GM19468 (cell line): Measurements from ENCODE around the gene VWF.
"Not testable (repeated sequence)": the region's sequence is repeated elsewhere in the genome, so short reads cannot be mapped to it uniquely, and the experiment has no call there.

ENCODE experiments used
- ATAC-seq: cut with Tn5 transposase; IDR thresholded peaks from one replicate; pipeline ENCODE4 v1.9.1; 2021; ENCODE audit warnings: mild to moderate bottlenecking, moderate library complexity, moderate number of reproducible peaks; ENCODE audit not compliant: unreplicated experiment; ENCODE audit errors: extremely low read depth

Gene VWF

GRCh38 chr12:6146509-6146908 is 22.0 kb upstream of the VWF start:
- no peak for ATAC-seq

GRCh38 chr12:6145564-6145963 is 21.1 kb upstream of the VWF start:
- ATAC-seq: no peak

DNA sequence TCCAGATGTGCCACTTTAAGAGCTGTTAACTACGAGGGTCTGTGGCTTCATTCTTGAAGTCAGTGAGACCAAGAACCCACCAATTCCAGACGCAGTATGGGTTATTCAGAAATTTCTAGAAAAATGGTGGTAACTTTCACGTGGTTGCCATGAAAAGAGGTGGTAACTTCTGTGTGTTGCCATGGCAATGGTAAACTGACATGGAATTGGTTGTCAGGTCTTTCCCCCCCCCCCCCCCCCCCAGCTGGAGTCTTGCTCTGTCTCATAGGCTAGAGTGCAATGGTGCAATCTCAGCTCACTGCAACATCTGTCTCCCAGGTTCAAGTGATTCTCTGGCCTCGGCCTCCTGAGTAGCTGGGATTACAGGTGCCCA is 18.8 kb upstream of the VWF start:
- no peak for ATAC-seq

- ATAC-seq: not testable (repeated sequence)
Observed at GRCh38 chr12:6142368-6143302, 18.2 kb upstream of the VWF start.

DNA sequence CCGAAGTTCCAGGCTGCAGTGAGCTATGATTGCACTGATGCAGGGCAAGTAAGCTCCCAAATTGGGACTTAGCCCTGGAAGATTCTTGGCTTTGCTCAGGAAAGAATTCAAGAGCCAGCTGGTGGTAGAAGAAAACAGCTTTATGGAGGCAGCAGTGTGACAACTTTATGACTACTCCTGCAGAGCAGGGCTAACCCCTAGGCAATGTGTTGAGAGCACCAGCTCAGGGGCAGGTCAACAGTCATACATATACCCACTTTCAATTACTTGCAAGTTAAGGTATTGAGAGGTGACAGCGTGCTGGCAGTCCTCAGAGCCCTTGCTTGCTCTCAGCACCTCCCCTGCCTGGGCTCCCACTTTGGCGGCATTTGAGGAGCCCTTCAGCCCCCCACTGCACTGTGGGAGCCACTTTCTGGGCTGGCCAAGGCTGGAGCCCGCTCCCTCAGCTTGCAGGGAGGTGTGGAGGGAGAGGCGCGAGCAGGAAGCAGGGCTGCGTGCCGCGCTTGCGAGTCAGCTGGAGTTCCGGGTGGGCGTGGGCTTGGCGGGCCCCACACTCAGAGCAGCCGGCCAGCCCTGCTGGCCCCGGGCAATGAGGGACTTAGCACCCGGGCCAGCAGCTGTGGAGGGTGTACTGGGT is 17.4 kb upstream of the VWF start:
- not testable (repeated sequence) for ATAC-seq

DNA sequence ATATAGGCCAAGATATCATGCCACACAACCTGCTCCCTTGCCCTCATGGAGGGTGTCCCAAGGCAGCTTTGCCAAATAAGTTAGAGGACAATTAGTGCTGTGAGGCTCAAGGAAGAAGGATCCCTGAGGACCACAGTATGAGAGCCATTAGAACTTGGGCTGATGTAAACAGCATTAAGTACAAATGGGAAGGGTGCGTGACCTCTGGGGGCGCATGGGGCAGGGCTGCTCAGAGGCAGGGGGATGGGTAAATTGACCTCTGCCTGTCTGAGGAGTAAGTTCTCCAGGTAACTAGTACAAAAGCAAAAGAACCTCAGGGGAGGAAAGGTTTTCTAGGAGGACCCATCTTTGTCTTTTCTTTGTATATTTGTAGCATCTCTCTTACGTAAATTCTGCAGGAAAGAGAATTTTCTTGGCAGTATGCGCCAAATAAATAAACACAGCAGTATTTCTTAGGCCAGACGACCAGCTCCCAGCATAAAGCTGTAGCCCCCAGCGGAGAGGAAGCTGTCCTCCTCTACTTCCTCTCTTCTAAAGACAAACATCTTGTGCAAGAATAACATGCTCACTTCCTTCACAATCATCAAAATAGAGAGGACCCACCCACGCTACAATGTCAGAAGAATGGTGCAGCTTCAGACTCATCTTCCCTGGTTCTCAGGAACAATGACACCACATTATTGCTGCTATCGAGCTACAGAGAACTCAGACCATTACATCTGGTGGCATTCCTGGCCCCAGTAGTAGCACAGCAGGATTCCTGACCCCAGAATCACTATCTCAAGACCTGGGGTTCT is 16.4 kb upstream of the VWF start:
- ATAC-seq: no peak

DNA sequence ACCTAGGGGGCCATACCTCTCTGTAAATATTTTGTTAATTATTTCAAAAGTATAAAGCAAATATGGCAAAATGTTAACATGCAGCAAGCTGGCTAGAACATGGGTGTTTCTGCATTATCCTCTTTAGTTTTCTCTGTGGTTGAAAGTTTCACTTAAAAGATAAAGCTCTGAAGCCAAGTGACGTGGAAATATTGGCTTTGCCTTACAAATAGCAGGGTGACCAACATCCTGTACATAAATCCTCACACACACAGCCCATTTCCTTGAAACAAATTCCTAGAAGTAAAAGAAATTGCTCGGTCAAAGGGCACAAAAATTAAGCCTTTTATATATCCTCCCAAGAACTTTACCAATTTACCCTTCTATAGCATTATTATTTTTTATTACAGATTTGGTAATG is 10.6 kb upstream of the VWF start:
- ATAC-seq: no peak

- no peak for ATAC-seq
Observed at GRCh38 chr12:6133642-6134041, 9.2 kb upstream of the VWF start.

GRCh38 chr12:6132496-6132895 is 8.0 kb upstream of the VWF start:
- ATAC-seq: no peak

GRCh38 chr12:6125310-6125608 is 789 bp upstream of the VWF start:
- ATAC-seq: no peak

- ATAC-seq: no peak
Observed at GRCh38 chr12:6123258-6123657, 1.2 kb downstream of the VWF start.

- ATAC-seq: no peak
Observed at GRCh38 chr12:6122201-6122600, 2.3 kb downstream of the VWF start.

- no peak for ATAC-seq
Observed at GRCh38 chr12:6120796-6121473, 3.5 kb downstream of the VWF start.

DNA sequence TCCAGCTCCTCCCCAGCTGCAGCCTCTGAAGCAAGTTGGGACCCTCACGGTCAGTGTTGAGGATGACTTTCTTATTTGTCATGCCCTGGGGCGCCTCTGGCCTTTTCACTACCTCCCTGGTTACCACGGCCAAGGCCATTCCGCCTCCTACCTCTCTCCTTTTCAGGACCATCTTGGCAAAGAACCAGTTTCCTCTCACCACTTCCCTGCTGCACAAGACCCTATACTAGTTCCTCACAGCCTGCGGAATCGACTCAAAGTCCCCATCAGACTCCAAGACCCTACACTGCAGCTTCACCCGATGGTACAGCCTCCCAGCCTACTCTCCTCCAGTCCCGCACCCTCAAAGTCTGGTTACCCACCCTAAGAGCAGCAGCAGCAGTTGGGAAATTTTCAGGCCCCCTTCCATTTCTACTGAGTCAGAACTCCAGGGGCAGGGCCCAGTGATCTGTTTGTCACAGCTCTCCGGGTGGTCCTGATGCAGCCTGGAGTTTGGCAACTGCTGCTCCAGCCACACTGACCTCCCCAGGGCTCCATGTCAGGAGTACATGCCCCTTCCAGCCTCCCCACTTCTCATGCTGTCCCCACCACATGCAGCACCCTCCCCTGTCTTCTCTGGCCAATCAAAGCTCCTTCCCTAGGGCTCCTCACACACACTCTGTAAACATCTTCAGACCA is 5.4 kb downstream of the VWF start:
- ATAC-seq: no peak

- no peak for ATAC-seq
Observed at GRCh38 chr12:6116471-6117021, 7.9 kb downstream of the VWF start.

DNA sequence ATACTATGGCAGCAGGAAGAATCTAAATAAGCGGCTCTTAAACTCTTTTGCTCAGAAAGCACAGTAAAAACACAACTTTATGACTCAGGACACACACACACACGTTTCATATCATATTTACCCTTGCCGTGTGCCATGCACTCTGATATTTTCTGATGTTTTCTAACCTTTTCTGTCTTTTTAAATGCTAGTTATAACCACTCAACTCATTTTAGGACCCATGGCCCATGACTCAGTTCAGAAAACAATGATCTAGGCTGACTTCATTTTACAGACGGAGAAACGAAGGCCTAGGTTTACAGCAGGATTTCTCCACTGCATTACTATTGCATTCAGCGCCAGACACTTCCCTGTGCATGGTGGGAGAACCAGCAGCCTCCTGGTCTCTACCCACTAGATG is 9.1 kb downstream of the VWF start:
- no peak for ATAC-seq

DNA sequence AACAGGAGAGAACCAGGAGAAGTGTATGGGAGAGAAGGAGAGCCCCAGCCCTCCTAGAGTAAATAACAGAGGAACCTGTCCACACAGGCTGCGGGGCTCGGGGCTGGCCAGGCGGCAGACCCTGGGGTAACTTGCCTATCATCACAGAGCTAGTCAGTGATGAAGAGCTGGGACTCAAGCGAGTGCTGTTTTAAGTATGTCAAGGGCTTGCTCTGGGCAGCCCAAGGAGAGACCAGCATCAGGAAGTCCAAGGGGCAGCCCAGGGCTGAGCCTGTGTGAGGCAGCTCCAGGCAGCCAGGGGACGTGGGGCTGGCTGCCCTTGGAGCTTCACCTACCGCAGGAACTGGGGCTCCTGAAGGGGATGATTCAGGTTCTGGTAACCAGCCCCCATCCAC is 10.0 kb downstream of the VWF start:
- ATAC-seq: no peak

DNA sequence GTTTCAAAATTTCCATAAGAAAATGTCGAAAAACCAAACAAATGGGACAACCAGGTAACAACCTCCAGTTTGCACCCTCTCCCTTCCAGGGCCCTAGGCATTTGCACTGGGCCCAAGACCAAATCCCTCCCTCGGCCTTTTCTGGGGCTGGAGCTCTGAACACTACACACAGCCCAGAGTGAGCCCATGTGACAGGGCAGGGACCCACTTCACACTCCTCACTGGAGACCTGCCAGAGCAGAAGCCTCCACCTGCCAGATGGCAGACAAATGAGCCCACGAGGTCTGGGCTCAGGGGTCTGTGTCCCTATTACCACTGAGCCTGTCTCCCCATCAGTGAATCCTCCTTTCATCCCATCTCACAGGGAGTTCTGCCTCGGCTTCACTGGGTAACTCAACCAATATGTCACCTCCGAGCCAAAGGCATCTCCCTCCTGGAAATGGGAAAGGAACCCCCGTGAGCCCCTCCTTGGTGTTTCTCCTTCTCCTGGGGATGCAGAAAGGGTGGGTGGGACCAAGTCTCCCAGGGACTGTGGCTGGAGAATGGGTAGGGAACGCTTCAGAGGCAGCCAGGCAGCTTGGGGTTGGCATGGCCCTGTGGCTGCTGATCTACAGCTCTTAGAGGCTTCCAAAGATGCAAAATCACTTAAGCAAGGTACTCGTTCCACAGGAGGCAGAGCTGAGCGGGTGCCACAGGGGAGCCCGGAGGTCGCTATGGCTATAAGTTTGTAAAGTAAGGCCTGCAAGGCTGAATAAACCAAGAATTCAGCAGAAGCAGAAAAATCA is 10.6 kb downstream of the VWF start:
- ATAC-seq: no peak

- ATAC-seq: no peak
Observed at GRCh38 chr12:6112004-6112403, 12.5 kb downstream of the VWF start.
